Activated CD4-positive, alpha-beta T cell treated with anti-CD3 and anti-CD28 coated beads, Interleukin-2, amount 10 ng/mL, durations not matched to agents 7 days and 5 days (primary cell): ENCODE measurements around the gene SPRED1. TPM values are rescaled to one million over a fixed set of nuclear protein-coding genes. Genes with fewer than 3 reads are reported as not detected.
"Not testable (repeated sequence)": the region's sequence is repeated elsewhere in the genome, so short reads cannot be mapped to it uniquely, and the experiment has no call there.

Source experiments
- CTCF ChIA-PET: fragments of 350-600 bp; sonication (Branson Sonifier 250); formaldehyde crosslinking; loops from one replicate; lab custom pipeline; 2021; ENCODE audit warnings: antibody characterized with exemption; lab: Charles Lee
- POLR2A ChIA-PET: fragments of 350-600 bp; sonication (Branson Sonifier 250); formaldehyde crosslinking; loops from one replicate; lab custom pipeline; 2021; ENCODE audit warnings: antibody characterized with exemption; lab: Charles Lee
- DNase-seq: peaks from one replicate; pipeline ENCODE4 v3.0.0-alpha.2; 2020
- H3K27ac Mint-ChIP-seq: one replicate; pipeline ENCODE4 v1.8.0; 2021; ENCODE audit warnings: mild to moderate bottlenecking, moderate library complexity, mixed read lengths
- H3K27me3 Mint-ChIP-seq: one replicate; pipeline ENCODE4 v1.8.0; 2021; ENCODE audit warnings: mixed read lengths
- H3K36me3 Mint-ChIP-seq: one replicate; pipeline ENCODE4 v1.8.0; 2021; ENCODE audit warnings: low read depth, mixed read lengths
- H3K4me1 Mint-ChIP-seq: one replicate; pipeline ENCODE4 v1.8.0; 2021; ENCODE audit warnings: mixed read lengths
- H3K4me3 Mint-ChIP-seq: one replicate; pipeline ENCODE4 v1.8.0; 2021; ENCODE audit warnings: mild to moderate bottlenecking, moderate library complexity, mixed read lengths
- H3K9me3 Mint-ChIP-seq: one replicate; pipeline ENCODE4 v1.8.0; 2021; ENCODE audit warnings: mixed read lengths
- total RNA-seq, 2 experiments: library from RNA; stranded (reverse); gene quantifications; one replicate each; pipeline ENCODE4 v1.2.3, GENCODE V29; 2021

SPRED1 gene
- total RNA-seq, 2 experiments from 2014 or later, result 0.15 to 0.29 TPM

- Mint-ChIP-seq H3K36me3 (no peaks in the 10 kb centered on the region), H3K4me1 (no peaks in the 10 kb centered on the region), H3K9me3 (no peaks in the 10 kb centered on the region), H3K27ac (no peak overlapping the region), H3K27me3 (peaks cover 5% of the 10 kb centered on the region), H3K4me3 (no peak overlapping the region)
- DNase-seq, result no peak
- ChIA-PET POLR2A (no interaction called here), CTCF (no interaction called here)
Observed at GRCh38 chr15:38271144-38271543, 18.5 kb downstream of the SPRED1 start.

- no peaks in the 10 kb centered on the region for H3K4me1 Mint-ChIP-seq
Observed at GRCh38 chr15:38271895-38272294, 19.3 kb downstream of the SPRED1 start.

GRCh38 chr15:38272431-38272830, 19.8 kb downstream of the SPRED1 start:
- H3K36me3 Mint-ChIP-seq, CTCF ChIA-PET, H3K27ac Mint-ChIP-seq, H3K4me1 Mint-ChIP-seq, DNase-seq, H3K4me3 Mint-ChIP-seq, POLR2A ChIA-PET, H3K27me3 Mint-ChIP-seq, H3K9me3 Mint-ChIP-seq: not testable (repeated sequence)

More at GRCh38 chr15:38271895-38272294, 19.3 kb downstream of the SPRED1 start:
- Mint-ChIP-seq H3K27me3 (peaks cover 5% of the 10 kb centered on the region), H3K27ac (no peak overlapping the region), H3K9me3 (no peaks in the 10 kb centered on the region), H3K36me3 (no peaks in the 10 kb centered on the region), H3K4me3 (no peak overlapping the region)
- POLR2A ChIA-PET, result no interaction called here
- no peak for DNase-seq
- CTCF ChIA-PET, result no interaction called here

GRCh38 chr15:38274135-38274534, 21.5 kb downstream of the SPRED1 start:
- no peak for DNase-seq
- Mint-ChIP-seq H3K9me3 (no peaks in the 10 kb centered on the region), H3K27ac (no peak overlapping the region), H3K4me3 (no peak overlapping the region), H3K4me1 (no peaks in the 10 kb centered on the region), H3K27me3 (peaks cover 5% of the 10 kb centered on the region), H3K36me3 (no peaks in the 10 kb centered on the region)
- ChIA-PET CTCF (no interaction called here), POLR2A (no interaction called here)

- no peak overlapping the region for H3K4me3 Mint-ChIP-seq
- H3K4me1 Mint-ChIP-seq, result no peaks in the 10 kb centered on the region
- H3K9me3 Mint-ChIP-seq, result no peaks in the 10 kb centered on the region
- ChIA-PET CTCF (no interaction called here), POLR2A (no interaction called here)
- no peak for DNase-seq
- H3K27me3 Mint-ChIP-seq, result peaks cover 12% of the 10 kb centered on the region
- H3K36me3 Mint-ChIP-seq, result no peaks in the 10 kb centered on the region
- H3K27ac Mint-ChIP-seq, result no peak overlapping the region
Observed at GRCh38 chr15:38275959-38276358, 23.3 kb downstream of the SPRED1 start.

DNA sequence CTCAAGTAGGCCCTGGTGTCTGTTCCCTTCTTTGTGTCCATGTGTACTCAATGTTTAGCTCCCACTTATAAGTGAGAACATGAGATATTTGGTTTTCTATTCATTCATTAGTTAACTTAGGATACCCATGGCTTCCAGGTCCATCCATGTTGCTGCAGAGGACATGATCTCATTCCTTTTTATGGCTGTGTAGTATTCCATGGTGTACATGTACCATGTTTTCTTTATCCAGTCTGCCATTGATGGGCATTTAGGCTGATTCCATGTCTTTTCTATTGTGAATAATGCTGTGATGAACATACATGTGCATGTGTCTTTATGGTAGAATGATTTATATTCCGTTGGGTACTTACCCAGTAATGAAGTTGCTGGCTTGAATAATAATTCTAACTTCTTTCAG, 24.6 kb downstream of the SPRED1 start:
- DNase-seq, CTCF ChIA-PET, POLR2A ChIA-PET, H3K27ac Mint-ChIP-seq, H3K36me3 Mint-ChIP-seq, H3K4me1 Mint-ChIP-seq, H3K4me3 Mint-ChIP-seq, H3K9me3 Mint-ChIP-seq: not testable (repeated sequence)
- H3K27me3 Mint-ChIP-seq, result peaks cover 12% of the 10 kb centered on the region

DNA sequence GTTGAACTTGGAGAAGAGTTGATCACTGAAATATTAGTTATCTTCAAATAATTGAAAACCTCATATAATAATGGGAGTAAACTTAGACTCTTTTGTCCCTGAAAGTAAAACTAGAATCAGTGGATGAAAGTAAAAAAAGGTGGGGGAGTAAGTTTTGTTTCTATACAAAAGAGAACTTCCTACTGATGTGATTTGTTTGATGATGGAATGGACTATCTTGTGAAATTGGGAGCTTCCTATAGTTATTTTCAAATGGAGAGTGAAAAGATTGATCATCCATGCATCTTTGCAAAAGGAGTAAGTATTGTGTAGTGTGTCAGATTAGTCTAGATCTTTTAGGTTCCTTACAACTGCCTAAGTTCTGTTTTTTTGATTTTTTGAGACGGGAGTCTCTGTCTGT, 28.4 kb downstream of the SPRED1 start:
- no peak for DNase-seq
- Mint-ChIP-seq H3K27me3 (peaks cover 19% of the 10 kb centered on the region), H3K36me3 (no peaks in the 10 kb centered on the region), H3K9me3 (no peaks in the 10 kb centered on the region), H3K4me1 (no peaks in the 10 kb centered on the region), H3K27ac (no peak overlapping the region), H3K4me3 (no peak overlapping the region)
- ChIA-PET CTCF (interaction anchor here (0.9 kb wide), 1 partner anchor 21 kb away, joined by 3 read pairs; no protein-coding TSS in a partner anchor), POLR2A (no interaction called here)

DNA sequence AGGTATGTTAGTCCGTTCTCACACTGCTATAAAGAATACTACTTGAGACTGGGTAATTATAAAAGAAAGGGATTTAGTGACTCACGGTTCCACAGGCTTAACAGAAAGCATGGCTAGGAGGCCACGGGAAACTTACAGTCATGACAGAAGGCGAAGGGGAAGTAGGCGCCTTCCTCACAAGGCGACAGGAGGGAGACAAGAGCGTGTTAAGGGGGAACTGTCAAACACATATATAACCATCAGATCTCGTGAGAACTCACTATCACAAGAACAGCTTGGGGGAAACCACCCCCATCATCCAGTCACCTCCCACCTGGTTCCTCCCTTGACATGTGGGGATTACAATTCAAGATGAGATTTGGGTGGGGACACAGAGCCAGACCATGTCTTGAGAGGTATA, 30.4 kb downstream of the SPRED1 start:
- no peaks in the 10 kb centered on the region for H3K36me3 Mint-ChIP-seq
- POLR2A ChIA-PET, result no interaction called here
- H3K4me1 Mint-ChIP-seq, result no peaks in the 10 kb centered on the region
- peaks cover 22% of the 10 kb centered on the region for H3K27me3 Mint-ChIP-seq
- H3K4me3 Mint-ChIP-seq, result no peak overlapping the region
- no peak overlapping the region for H3K27ac Mint-ChIP-seq
- CTCF ChIA-PET, result interaction anchor here (0.6 kb wide), 1 partner anchor 225 kb away, joined by 3 read pairs; no protein-coding TSS in a partner anchor
- no peak for DNase-seq
- H3K9me3 Mint-ChIP-seq, result no peaks in the 10 kb centered on the region

DNA sequence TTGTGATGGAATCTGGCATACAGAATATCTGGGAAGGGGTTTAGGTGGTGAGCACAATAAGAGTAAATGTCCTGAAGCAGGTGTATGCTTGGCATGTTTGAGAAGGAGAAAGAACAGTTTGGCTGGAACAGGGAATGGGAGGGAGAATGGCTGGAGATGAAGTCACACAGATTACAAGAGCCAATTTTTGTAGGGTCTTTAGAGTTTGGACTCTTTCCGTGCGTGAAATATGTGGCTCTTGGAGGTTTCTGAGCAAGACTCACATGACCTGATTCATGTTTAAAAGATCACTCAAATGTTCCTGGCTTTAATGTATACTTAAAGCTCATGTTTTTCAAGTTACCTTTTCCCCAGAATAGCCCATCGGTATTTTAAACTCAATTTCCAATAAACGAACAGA, 32.8 kb downstream of the SPRED1 start:
- no peak overlapping the region for H3K27ac Mint-ChIP-seq
- H3K27me3 Mint-ChIP-seq, result peaks cover 16% of the 10 kb centered on the region
- CTCF ChIA-PET, result no interaction called here
- POLR2A ChIA-PET, result no interaction called here
- no peak for DNase-seq
- H3K9me3 Mint-ChIP-seq, result no peaks in the 10 kb centered on the region
- no peaks in the 10 kb centered on the region for H3K36me3 Mint-ChIP-seq
- no peaks in the 10 kb centered on the region for H3K4me1 Mint-ChIP-seq
- H3K4me3 Mint-ChIP-seq, result no peak overlapping the region

- CTCF ChIA-PET, result no interaction called here
- POLR2A ChIA-PET, result no interaction called here
- DNase-seq, result no peak
- Mint-ChIP-seq H3K36me3 (no peaks in the 10 kb centered on the region), H3K4me1 (no peaks in the 10 kb centered on the region), H3K4me3 (no peak overlapping the region), H3K27me3 (peaks cover 10% of the 10 kb centered on the region), H3K9me3 (no peaks in the 10 kb centered on the region), H3K27ac (no peak overlapping the region)
Observed at GRCh38 chr15:38294126-38294525, 41.5 kb downstream of the SPRED1 start.

DNA sequence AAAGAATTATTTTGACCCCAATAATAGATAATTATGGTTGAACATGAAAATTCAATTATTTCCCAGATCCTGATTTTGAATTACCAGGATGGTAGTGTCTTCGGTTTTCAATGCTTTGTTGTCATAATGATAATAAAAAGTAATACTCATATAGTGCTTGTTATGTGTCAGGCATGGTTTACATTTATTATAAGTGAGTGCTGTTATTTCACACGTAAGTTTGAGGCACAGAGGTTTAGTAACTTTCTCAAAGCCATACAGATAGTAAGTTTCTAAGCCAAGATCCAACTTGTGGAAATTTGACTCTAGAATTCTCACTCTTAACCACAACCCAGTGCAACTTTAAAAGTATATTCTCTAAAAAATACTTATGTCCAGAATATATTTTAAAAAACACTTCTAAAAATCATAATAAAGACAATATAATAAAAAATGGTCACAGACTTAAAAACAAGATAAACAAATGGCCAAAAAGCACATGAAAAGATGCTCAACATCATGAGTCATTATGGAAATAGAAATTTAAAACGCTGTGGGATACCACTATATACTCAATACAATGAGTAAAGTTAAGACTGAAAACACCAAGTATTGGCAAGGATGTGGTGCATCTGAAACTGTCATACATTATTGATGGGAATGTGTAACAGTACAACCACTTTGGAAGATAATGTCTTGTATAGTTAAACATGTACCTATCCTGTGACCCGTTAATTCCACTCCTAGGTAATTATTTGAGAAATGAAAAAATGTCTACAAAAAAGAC, 45.2 kb downstream of the SPRED1 start:
- H3K4me1 Mint-ChIP-seq, result no peaks in the 10 kb centered on the region
- CTCF ChIA-PET, result interaction anchor here (0.6 kb wide), 1 partner anchor 395 kb away, joined by 3 read pairs; no protein-coding TSS in a partner anchor
- H3K27me3 Mint-ChIP-seq, result peaks cover 12% of the 10 kb centered on the region
- no peak overlapping the region for H3K4me3 Mint-ChIP-seq
- H3K36me3 Mint-ChIP-seq, result no peaks in the 10 kb centered on the region
- DNase-seq, result no peak
- H3K9me3 Mint-ChIP-seq, result no peaks in the 10 kb centered on the region
- POLR2A ChIA-PET, result no interaction called here
- no peak overlapping the region for H3K27ac Mint-ChIP-seq

DNA sequence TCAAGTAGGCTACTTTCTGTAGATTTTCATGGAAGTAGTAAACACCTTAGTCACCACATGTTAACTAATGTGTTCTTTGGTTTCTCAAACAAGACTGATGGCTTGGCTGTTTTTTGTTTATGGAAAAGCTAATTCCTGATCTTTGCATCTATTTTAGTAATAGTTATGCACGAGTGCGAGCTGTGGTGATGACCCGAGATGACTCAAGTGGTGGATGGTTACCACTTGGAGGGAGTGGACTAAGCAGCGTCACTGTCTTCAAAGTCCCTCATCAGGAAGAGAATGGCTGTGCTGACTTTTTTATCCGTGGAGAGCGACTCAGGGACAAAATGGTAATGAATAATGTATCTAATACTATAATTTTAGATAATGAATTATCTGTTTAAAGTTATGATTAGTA, 46.6 kb downstream of the SPRED1 start:
- H3K27ac Mint-ChIP-seq, result no peak overlapping the region
- ChIA-PET CTCF (no interaction called here), POLR2A (no interaction called here)
- H3K4me3 Mint-ChIP-seq, result no peak overlapping the region
- no peaks in the 10 kb centered on the region for H3K36me3 Mint-ChIP-seq
- no peak for DNase-seq
- no peaks in the 10 kb centered on the region for H3K9me3 Mint-ChIP-seq
- peaks cover 11% of the 10 kb centered on the region for H3K27me3 Mint-ChIP-seq
- H3K4me1 Mint-ChIP-seq, result no peaks in the 10 kb centered on the region

DNA sequence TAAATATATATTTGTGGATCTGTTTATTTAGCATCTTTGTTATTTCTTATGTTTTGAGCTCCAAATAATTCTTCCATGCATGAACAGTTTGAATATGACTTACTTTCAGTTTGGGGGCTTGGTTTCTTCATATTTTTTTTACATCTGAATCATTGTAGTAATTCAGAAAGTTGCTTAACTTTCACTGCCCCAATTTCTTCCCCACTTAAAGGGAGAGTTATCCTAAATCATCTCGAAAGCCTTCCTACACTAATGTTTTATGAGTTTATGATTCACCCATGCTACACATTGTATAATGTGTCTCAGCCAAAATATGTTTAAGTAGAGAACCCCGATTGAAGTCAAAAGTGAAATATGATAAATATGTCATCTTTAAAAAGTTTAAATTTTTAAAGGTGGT, 47.8 kb downstream of the SPRED1 start:
- Mint-ChIP-seq H3K4me1 (no peaks in the 10 kb centered on the region), H3K27me3 (peaks cover 14% of the 10 kb centered on the region), H3K27ac (no peak overlapping the region), H3K9me3 (no peaks in the 10 kb centered on the region), H3K36me3 (no peaks in the 10 kb centered on the region), H3K4me3 (no peak overlapping the region)
- POLR2A ChIA-PET, result no interaction called here
- DNase-seq, result no peak
- CTCF ChIA-PET, result no interaction called here

- Mint-ChIP-seq H3K4me1 (peaks cover 10% of the 10 kb centered on the region), H3K36me3 (no peaks in the 10 kb centered on the region), H3K27ac (no peak overlapping the region), H3K27me3 (peaks cover 13% of the 10 kb centered on the region), H3K9me3 (no peaks in the 10 kb centered on the region), H3K4me3 (no peak overlapping the region)
- ChIA-PET POLR2A (no interaction called here), CTCF (no interaction called here)
- no peak for DNase-seq
Observed at GRCh38 chr15:38304481-38304880, 51.8 kb downstream of the SPRED1 start.
